HG02798 (cell line): ENCODE data around the gene IER2.
"Not testable (repeated sequence)": the region's sequence is repeated elsewhere in the genome, so short reads cannot be mapped to it uniquely, and the experiment has no call there.

Source experiments
- ATAC-seq: cut with Tn5 transposase; IDR thresholded peaks from one replicate; pipeline ENCODE4 v1.9.1; 2021; ENCODE audit warnings: mild to moderate bottlenecking; ENCODE audit not compliant: unreplicated experiment, poor library complexity

The IER2 gene

GRCh38 chr19:13189600-13189999, 39.4 kb downstream of the IER2 start:
- ATAC-seq: no peak

GRCh38 chr19:13190781-13191540, 40.8 kb downstream of the IER2 start:
- no peak for ATAC-seq

GRCh38 chr19:13195678-13196077, 45.5 kb downstream of the IER2 start:
- no peak for ATAC-seq

GRCh38 chr19:13198634-13199033, 48.4 kb downstream of the IER2 start:
- ATAC-seq: no peak

GRCh38 chr19:13202112-13202511, 51.9 kb downstream of the IER2 start:
- ATAC-seq: not testable (repeated sequence)
